Cerebellar nuclear complex (tissue), 1 donor: Measurements from ENCODE around the gene KCND3.

ENCODE experiments used
- DNase-seq, 2 experiments: peaks; one replicate each; lab custom pipeline; 2025; lab: John Stamatoyannopoulos, UW

Gene KCND3

DNA sequence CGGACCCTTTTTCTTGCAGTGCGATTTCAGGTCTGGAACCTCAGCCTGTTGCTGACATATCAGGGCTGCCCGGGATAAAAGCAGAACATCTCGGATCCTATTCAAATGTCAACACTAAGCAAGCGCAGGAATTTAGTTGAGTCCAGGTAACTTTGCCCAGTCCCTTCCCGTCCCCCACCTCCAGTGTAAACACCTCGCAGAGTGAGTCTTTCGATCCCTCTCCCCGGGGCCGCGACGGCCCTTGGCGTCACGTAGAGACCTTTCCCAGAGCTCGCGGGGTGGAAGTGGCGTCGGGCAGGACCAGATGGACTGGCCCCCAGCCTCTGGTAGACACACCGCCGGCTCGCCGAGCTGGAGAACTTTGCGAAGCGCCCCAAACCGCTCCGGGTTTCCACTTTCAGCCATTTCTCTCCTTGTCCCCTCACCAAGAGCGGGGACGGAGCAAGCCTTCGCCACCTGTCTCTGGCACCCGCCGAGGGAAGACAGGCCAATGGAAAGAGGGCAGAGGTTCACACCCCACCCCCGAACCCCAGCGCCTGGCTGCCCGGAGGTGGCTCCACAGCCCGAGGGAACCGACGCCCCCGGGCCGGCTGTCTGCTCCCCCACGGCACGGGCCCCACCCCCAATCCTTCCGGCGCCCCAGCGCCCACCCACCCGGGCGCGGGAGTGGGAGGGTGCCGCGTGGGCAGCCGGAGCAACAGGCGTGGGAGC is 570 bp downstream of the KCND3 start:
- DNase-seq = no peak

DNA sequence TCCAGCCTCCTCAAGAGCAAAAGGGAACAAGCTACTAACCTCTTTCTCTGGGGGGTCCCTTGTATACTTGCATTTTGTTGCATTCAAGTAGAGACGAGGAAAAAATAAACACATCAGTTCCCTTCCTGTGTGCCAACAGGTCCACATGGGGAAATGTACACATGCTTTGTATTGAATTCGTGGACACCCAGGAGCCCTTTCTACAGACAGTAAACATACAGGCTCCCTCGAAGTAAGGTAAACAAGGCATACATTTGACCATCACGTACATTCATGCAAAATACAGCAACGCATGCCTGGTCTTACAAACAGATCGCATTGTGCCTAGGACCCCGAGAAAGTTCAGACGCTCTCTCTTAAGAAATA is 1.1 kb downstream of the KCND3 start:
- DNase-seq = no peak

DNA sequence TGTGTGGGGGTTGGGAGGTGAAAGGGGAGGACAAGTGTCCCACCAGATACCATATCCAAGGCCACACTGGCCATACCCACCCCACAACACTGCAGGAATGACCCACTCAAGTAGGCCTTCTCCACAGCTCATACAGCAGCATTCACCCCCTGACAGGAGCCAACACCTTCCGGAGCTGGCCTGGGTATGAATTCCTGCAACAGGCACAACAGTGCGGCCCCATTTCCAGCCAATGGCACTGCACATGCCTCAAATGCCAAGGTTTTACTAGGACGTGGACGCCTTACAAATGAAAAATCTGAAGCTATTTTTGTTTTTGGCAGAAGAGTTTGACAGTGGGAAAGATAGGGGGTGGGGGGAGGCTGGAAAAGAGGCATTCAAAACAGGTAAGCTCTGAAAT is 2.0 kb downstream of the KCND3 start:
- DNase-seq = peak in 1 of 2 experiments; percentile 30

DNA sequence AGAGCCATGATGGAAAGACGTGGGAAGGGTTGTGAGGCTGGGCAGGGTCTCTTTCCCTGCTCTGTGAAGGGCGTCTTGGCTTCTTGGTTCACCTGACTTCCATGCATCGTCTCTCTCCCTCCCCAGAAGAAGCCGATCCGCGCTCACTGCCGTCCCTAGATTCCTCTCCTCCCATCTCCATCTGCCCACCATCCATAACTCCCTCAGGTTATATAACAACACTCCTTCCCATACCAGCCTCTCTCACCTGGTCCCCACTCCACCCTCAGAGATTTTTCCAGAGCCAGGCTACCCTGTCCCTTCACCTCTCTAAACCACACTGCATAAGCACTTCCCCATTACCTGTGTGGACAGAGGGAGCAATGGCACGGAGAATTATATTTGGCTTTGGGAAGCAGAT is 6.0 kb downstream of the KCND3 start:
- DNase-seq = no peak

DNA sequence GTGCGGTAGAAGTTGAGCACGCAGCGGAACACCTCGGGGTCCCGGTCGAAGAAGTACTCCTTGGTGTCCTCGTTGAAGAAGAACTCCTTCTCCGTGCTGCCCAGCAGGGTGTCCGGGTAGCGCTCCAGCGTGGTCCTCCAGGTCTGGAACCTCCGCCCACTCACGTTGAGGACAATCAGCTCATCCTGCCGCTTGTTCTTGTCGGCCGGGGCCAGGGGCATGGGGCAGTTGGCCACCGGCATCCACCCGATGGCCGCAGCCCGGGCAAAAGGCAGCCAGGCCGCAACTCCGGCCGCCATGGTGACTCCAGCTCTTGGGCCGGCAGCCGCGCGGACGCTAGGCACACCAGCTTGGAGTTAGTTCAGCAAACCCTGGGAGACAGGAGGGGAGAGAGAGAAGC is 7.0 kb downstream of the KCND3 start:
- DNase-seq = no peak

DNA sequence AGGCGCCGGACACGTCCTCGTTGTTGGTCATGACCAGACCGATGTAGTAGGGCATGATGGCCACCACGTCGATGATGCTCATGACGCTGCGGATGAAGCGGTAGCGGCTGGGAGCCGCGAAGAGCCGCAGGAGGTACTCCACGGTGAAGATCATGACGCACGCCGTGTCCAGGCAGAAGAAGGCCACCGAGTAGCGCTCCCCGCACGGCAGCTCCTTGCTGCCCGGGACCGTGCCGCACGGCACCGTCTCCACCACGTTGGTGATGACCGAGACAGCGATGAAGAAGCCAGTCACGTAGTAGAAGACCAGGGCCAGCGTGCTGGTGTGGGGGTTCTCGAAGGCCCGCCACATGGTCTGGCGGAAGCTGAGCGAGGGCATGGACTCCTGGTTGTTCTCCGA is 7.6 kb downstream of the KCND3 start:
- DNase-seq = no peak

GRCh38 chr1:111981090-111981489 is 8.4 kb downstream of the KCND3 start:
- no peak for DNase-seq

DNA sequence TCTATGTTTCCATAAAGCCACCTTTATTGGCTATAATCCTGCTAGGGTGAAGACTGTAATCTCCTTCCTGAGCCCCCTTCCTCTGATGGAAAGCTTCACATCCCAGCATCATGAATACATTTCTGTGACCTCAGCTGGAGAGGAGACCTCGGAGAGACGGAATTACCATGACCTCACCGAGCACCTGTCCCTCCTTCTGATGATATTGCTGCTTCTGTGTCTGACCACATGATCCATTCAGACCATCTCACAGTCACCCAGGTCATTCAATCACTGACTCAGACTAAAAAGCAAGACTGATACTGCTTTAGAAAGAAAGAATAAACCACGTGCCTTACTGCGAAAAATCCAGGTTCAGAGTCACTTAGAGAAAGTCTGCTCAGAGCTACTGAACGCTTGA is 8.8 kb downstream of the KCND3 start:
- DNase-seq = no peak

DNA sequence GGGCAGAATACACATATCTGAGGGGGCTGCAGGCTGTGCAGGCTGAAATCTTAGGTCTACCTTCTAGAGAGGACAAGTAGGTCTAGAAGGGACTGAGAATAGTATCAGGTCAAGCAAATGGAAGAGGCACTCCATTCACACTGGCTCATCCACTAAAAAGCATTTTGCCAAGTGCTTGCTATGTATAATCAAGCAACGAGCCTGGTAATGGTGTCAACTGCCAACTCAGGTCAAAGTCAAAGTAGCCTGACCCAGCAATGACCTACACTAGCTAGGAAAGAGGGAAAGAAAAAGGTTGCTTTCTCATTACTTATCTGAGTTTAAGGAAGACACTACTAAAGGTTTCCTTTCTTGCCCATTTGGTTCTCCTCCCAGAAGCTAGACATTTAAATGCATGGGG is 10.8 kb downstream of the KCND3 start:
- no peak for DNase-seq

DNA sequence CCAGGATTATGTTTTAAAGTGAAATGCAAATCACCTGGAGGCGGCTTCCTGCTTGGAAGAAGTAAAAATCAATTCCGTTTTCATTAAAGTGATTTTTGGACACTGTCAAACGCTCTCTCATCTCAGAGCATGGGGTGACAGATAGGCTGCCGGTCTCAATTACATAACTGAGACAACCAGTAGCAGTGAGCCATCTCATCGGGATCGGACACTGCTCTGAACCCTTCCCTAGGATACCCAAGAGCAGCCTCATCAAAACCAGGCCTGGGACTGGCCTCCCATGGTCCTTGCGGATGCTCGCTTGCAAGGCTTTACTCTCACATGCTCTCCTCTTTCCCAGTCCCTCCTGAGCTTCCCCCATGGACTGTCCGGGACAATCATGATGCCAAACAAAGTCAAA is 12.1 kb downstream of the KCND3 start:
- no peak for DNase-seq

DNA sequence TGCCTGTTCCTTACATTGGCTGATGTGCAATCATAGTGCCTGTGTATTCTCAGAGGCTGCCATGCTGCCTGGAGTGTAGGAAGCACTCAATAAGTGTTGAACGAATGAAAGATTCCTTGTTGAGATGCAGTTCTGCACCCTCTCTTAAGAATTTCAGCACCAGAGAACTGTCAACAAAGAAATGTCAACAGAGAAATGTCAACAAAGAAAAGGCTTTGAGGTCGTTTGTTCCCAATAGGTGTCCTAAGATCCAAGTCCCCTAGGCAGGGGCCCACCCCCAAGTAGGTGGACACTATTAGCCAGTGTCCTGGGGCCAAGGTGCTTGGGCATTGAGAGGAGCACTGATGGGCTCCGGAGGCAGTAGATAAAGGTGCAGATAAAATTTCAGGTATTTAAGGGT is 12.6 kb downstream of the KCND3 start:
- no peak for DNase-seq

DNA sequence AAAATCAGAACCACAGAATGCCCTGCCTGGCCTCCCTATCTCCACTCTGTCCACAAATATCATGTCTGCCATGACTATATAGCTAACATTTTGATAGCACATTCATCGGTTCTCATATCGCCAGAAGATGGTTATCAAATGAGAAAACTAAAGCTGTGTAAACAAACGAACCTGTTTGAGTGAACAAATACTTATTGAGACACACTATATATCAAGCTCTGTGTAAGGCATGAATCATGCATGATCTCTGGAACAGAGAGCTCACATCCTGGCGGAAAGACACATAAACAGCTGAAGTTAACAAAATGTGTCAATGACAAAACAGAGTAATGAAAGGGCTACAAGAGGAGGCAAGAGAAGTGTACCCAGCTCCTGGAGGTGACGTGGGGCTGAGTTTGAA is 13.1 kb downstream of the KCND3 start:
- no peak for DNase-seq

DNA sequence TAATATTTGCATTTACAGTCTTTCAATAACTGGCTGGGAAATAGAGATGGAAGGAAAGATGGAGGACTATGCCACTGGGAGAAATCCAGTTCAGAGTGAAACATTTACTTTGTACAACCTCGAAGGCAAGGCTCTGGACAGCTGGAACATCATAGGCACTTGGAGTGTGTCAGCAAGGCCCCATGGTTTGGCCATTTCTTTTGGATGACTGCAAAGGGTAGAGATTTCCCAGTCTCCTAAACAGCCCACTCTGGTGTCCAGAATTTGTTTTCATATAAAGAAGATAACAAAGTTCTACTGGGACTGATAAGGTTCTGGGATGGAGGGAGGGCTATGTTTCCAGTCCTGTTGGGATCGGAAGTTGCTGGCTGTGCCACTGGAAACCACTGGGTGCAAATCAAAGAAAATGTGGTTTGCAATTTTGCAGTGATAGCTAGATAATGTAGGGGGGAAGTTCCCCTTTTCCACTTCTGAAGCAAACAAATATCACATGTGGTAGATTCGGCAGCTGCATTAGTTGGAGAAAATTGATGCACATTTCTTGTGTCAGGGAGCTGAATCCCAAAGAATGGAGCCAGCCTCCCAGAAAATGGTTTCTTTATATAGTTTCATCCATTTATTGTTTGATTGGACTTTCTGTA is 16.2 kb downstream of the KCND3 start:
- DNase-seq = no peak

GRCh38 chr1:111971396-111971795 is 18.1 kb downstream of the KCND3 start:
- DNase-seq = no peak

DNA sequence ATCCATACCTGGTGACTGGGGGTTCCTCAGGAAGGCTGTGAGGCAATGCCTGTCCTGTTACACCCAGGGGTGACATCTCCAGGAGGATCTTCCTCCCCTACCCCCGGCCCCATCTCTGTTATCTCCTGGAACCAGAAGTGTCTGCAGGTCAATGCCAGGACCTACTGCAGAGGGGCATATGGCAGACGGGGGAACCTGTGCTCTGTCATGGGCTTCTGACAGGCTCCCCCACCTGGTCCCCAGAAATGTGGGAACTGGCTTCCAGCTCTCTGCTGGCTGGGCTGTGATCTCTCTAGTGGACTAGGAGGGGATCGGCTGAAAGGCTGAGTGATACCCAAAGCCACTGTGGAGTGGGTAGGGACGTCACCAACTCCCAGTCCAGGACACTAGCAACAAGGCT is 21.0 kb downstream of the KCND3 start:
- DNase-seq = peak in 1 of 2 experiments; percentile 64

GRCh38 chr1:111967886-111968285 is 21.6 kb downstream of the KCND3 start:
- DNase-seq = no peak

- no peak for DNase-seq
Observed at GRCh38 chr1:111967067-111967690, 22.3 kb downstream of the KCND3 start.

DNA sequence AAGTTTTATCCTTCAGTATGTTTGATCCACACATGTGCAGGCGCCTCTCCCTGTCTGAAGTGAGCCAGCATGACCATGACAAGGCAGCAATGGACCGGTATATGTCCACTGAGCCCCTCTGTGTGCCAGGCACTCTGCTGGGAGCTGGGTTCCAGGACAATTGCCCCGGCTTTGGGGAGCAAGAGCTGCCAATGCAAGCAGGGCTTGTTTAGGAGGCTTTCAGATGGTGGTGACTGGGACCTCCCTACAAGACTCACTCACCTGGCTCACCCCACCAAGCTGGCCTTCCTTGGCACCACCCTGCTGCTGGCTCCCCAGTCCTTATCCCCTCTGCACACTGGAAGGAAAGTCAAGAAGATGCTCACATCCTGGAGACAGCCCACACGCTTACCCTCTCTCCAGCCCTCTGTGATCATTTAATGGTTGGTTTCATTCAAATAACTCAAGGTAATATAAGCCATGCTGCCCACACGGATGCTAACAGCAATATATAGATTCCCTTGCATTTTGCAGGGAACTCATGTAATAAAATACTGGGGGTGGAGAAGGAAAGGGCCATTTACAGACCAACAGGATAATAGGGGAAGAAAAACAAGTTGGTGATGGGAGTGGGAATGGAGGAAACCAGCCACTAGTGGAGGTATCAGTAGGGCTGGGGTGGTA is 23.6 kb downstream of the KCND3 start:
- no peak for DNase-seq

DNA sequence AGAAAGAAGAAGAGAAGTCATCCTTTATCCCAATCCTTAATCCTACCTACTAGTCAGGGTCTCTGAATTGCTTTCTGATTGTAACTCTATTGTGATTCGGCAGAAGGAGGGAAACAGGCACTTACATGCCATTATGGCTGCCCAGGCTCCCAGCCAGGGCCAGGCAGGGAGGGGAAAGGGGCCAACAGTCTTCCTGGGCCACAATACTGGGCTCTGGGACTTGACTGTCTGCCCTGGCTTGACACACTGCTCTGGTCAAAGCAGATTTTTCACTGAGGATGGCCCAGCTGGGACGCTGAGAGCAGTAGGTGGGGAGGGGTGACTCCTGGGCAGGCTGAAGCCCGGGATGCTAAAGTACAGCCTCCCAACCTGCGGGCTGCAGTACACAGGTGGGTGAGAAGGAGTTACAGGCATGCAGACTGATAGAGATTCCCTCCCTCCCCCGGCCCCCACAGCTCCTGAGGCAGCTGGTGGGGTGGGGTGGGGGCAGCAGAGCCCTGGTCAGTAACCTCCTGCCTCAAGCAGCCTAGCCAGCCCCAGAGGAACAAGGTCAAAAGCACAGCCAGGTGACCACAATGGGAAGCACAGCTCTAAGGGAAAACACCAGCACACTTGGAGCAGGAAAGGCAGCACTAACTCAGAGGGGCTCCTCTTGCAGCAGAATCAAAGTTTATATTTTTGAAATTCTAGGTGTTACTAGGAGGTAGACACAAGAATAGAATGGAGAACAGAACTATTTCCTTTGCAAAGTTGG is 25.3 kb downstream of the KCND3 start:
- DNase-seq = peak; percentile 84 to 92

DNA sequence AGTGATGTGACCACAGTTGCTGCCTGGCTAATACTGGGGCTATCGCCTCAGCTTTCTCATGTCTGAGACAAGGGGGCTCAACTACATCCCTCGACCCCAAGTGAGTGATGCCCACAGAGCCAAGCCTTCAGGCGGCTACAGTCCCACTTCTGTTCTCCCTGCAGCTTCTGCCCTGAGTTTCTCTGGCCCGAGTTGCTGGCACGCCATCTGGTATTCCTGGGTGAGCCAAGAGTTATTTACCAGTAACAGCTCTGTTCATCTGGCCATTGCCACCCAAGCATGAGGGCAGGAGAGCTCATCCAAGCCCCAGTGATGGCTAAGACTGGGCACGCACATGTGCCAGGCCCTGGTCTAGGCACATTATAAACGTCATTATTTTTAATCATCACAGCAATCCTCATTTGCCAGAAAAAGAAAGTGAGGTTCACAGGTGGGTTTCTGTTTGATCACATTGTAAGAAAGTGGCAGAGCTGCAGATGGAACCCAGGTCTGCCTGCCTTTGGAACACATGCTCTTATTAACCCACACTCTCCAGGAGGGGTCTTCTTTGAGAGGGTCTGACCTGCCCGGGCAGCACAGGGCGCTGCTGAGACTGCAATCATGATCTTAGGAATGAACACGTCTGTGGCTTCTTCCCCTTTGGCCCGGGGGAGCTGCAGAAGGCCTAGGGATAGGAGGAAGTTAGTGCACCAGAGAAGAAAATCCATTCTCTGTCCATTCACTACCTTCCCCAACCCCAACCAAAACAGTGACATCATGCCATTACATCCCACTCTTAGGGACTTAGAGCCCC is 27.5 kb downstream of the KCND3 start:
- peak; percentile 88 to 95 for DNase-seq

GRCh38 chr1:111961016-111961415 is 28.5 kb downstream of the KCND3 start:
- peak in 1 of 2 experiments; percentile 65 for DNase-seq
